GM21367 (cell line): ENCODE results near the gene SUSD6.

Experiments used
- ATAC-seq: cut with Tn5 transposase; IDR thresholded peaks from one replicate; pipeline ENCODE4 v1.9.1; 2021; ENCODE audit not compliant: unreplicated experiment

The SUSD6 gene

DNA sequence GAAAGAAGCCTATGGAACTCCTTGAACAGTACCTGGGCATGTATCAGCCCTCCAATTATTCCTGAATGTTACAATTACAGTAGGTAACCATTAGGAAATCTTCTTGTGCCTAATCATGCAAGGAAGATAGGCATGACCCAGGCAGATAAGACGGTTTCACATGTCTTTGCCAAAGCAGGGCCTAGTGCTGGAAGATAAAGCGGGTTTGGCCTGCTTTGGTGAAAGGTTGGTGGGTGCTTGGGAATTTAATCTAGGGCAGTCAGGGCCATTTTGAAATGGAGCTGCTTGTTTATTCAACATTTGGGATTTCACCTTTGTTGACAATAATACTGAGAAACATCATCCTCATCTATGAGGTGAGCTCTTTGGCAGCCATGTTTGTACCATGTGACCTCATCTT is 143.1 kb downstream of the SUSD6 start:
- no peak for ATAC-seq

DNA sequence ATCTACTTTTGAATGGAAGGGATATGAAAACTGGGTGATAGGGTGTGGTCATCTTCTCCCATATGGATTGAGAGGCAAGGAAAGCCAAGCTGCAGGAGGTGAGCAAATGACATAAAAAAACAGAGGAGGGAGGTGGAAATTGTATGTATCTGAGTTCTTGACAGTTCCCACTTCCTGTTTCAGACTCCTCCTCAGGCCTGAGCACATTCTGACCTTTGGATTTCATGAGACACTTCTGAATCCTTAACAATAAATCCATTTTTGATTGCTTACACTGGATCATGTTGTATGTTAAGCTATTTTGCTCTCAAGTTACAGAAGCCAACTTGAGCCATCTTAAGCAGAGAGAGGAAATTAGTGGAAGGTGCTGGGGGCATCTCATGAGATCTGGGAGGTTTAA is 143.9 kb downstream of the SUSD6 start:
- ATAC-seq, result no peak

GRCh38 chr14:69755784-69756183 is 144.4 kb downstream of the SUSD6 start:
- no peak for ATAC-seq

DNA sequence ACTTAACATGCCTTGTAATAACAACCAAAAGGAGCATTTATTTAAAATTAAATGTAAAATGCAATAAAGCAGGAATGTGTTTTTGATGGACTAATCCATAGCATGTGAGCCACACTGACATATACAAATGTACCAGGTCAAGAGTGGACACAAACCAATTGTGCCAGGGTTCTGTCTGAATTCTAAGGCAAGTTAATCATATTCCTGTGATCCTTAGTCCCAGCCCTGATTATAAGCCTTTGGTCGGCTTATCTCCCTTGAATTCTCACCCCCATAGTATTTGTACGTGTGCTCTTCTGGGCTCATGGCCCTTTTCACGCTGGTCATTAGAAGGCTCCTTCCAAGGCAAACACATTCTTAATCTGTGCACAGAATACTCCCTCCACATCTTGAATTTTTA is 144.9 kb downstream of the SUSD6 start:
- no peak for ATAC-seq

DNA sequence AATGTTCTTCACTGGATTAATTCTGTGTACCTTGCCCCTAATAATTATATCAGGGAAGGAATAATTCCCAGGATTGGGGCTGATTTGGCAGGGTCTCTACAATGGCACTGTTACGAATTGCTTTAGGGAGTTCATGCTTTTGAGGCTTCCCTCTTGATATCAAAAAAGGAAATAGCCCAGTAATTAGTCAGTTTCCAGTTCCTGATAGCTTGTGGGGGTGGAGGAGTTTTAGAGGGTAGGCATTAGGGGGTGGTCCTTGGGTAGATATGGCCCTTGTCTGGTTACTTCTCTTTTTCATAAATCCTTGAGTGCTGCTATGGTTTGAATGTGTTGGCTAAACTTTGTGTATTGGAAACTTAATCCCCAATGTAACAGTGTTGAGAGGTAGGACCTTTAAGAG is 149.4 kb downstream of the SUSD6 start:
- no peak for ATAC-seq

DNA sequence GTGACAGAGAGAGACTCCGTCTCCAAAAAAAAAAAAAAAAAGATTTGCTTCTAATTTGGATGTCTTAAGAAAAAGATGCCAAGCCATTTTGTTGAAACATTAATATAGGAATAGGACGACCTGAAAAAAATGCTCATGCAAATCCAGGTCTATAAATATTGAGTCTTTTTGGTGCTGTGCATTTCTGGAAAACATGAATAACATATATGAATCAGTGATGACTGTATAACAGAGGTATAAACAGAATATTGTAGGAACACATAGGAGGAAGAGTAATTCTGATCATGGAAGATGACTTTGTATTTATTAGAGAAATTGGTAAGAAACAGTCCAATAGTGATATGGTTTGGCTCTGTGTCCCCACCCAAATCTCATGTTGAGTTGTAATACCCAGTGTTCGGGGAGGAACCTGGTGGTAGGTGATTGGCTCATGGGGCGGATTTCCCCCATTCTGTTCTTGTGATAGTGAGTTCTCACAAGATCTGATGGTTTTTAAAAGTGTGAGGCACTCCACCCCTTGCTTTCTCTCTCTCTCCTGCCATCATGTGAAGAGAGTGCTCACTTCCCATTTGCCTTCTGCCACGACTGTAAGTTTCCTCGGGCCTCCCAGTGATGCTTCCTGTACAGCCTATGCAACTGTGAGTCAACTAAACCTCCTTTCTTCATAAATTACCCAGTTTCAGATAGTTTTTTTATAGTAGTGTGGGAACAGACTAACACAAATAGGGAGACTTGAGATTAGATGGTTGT is 152.5 kb downstream of the SUSD6 start:
- no peak for ATAC-seq
